GM18508 (cell line): Measurements from ENCODE around the gene PDIA6.
A peak's percentile ranks its signal among the peaks of the same experiment; 100 is the strongest.
"Not testable (repeated sequence)": the region's sequence is repeated elsewhere in the genome, so short reads cannot be mapped to it uniquely, and the experiment has no call there.

Experiments used
- ATAC-seq: cut with Tn5 transposase; IDR thresholded peaks from one replicate; pipeline ENCODE4 v1.9.1; 2021; ENCODE audit warnings: moderate number of reproducible peaks; ENCODE audit not compliant: insufficient read depth, unreplicated experiment

PDIA6 gene

GRCh38 chr2:10813163-10814138, 866 bp upstream of the PDIA6 start:
- not testable (repeated sequence) for ATAC-seq

DNA sequence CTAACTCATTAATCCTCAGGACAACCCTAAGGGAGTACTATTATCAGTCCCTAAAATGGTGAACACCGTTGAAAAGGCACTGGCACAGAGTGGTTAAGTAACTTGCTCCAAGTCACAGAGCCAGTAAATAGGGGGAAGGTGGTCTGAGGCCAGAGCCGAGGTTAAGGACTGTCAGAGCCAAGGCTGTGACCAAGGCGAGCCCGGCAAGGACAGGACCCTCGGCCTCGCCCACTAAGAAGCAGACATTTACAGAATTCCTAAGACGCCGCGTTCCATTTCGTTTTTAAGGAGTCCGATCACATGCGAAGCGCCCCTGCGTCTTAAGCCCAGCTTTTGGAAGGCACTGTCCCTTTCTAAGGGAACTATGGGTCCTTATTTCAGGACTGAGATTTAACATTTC, 1.1 kb downstream of the PDIA6 start:
- ATAC-seq, result no peak

GRCh38 chr2:10810202-10811161, 2.1 kb downstream of the PDIA6 start:
- ATAC-seq, result peak; percentile 32

- ATAC-seq, result no peak
These were observed 6.0 kb downstream of the PDIA6 start for GRCh38 chr2:10806543-10806942.

- not testable (repeated sequence) for ATAC-seq
These were observed 6.6 kb downstream of the PDIA6 start for GRCh38 chr2:10805990-10806389.

DNA sequence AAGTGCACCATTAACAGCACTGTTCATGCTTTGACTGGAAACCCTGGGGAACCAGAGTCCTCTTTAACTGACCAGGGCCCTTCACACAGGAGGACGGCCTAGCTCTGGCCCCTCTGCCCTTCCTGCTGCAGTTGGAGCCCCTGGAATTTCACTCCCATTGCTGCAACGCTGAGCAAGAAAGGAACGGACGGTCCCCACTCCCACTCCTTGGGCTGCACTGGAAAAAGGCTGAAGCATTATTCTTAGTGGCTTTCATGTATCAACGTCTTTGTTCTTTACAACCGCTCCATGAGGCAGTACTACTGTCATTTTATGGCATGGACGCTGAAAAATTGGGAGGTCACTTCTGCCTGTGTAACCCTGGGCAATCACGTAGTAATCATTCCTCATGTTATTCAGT, 9.9 kb downstream of the PDIA6 start:
- no peak for ATAC-seq

DNA sequence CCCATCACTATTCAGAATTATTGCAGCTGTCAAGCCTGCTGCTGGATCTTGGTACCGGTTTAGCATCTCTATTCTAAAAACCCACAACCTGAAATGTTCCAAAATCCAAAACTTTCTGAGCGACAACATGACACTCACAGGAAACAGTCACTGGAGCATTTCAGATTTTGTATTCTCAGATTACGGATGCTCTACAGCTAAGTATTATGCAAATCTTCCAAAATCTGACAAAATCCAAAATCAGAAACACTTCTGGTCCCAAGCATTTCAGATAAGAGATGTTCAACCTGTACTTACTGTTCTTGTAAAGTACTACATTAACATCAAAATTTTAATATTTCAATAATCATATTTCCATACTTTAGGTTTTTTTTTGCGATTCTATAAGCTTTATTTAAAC, 12.4 kb downstream of the PDIA6 start:
- no peak for ATAC-seq

- ATAC-seq, result no peak
These were observed 13.8 kb downstream of the PDIA6 start for GRCh38 chr2:10798783-10799182.

DNA sequence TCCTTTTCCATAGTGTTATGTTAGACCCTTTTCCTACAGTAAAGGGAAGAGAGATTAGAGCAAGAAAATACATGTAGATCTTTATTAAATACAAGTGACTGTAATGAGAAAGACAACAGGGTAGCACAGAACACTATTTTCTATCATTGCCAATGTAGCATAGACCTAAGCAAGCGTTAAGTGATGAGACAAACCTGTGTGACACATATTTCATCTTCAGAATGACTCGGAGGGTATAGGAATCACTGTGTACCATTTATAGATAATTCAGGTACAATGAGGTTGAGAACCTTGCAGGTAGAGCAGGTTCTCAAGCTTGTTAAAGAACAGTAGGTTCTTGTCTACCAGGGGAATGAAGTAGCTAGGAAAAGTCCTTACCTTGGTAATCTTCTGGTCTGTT, 15.9 kb downstream of the PDIA6 start:
- no peak for ATAC-seq

GRCh38 chr2:10795508-10796046, 17.0 kb downstream of the PDIA6 start:
- ATAC-seq, result no peak

DNA sequence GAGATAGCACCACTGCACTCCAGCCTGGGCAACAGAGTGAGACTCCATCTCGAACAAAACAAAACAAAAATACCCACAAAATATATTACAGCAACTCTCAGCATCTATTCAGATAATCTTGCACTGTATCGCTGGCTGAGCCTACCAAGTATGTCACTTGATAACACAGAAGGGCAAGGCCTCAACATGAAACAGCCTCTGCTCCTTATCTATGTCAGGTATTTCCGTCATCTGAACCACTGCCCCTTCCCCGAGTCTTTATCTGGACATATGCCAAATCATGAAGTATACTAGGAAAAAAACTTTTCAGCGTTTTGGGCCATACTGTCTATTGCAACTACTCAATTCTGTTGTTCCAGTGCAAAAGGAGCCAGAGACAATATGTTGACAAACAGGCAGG, 17.7 kb downstream of the PDIA6 start:
- ATAC-seq, result no peak

DNA sequence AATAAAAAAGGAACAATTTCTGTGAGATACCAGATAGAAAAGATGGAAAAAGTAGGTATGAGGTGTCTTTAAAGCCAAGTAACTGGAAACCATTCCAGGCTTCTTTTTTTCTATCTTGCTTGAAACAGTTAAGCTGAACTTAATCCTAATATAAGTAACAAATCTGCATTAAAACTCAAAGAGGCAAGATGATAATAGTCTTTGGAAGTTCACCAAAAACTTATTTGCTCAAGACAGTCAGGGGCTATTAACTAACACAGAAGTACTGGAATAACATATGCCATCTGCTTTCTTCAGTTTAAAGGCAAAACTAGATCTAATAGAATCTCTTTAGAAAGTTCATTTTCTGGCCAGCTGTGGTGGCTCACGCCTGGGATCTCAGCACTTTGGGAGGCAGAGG, 18.8 kb downstream of the PDIA6 start:
- ATAC-seq, result no peak

DNA sequence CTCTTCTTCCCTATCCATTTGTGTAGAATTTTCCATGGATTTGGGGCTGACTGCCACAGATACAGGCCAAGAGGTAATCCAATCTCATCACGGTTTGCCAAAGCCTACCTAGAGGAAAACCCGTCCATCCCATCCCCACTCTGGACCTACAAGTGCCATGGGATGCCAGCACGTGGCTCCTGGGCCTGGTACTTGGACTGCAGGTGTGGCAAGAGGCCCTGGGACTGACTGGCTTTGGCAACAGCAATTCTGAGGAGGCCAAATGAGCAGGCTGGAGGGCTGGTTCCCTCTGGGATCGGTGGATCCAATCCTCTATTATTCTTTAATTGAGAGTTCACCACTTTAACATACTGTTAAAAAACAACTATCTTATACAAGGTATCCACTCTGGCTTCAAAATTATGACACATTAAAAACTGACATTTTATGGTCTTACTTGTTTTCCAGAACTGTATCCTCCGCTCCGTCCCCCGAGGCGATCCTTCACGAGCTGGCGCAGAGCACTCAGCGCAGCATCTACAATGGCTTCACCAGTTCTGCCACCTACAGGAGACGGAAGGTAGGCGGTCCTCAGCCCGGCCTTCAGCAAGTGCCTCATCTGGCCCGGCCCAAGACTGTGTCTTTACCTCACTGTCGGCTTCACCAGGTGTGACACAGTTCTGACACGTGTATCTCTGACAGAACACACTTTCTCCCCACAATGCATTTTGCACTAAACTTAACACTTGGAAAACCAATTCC, 19.8 kb downstream of the PDIA6 start:
- no peak for ATAC-seq

GRCh38 chr2:10792001-10792634, 20.5 kb downstream of the PDIA6 start:
- ATAC-seq, result no peak

DNA sequence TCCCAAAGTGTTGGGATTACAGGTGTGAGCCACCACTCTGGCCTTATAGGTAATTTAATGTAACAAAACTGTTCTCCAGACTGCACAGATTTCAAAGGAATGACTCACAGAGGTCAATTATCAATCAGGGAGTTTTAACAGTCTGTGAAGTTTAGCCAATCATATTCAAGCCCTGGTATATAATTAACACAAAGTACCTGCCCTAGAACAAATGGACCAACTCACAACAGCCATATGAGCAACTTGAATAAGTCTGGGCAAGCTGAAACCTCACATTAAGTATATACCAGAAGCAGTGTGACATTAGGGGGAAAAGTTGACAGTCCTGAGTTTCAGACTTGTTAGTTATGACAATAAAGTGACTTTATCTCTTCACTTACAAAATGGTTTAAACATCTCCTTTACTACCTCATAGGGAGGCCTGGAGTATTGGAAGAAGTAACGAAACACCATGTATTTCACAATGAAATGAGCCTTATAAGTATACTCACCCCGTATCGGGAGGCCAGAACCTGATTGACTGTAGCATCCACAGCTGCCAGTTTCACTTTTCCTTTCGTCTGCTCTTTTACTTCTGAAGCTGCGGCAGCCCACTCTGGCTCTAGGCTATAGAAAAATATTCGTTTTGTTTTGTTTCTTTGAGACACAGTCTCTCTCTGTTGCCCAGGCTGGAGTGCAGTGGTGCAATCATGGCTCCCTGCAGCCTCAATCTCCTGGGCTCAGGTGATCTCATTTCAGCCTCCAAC, 22.2 kb downstream of the PDIA6 start:
- no peak for ATAC-seq

DNA sequence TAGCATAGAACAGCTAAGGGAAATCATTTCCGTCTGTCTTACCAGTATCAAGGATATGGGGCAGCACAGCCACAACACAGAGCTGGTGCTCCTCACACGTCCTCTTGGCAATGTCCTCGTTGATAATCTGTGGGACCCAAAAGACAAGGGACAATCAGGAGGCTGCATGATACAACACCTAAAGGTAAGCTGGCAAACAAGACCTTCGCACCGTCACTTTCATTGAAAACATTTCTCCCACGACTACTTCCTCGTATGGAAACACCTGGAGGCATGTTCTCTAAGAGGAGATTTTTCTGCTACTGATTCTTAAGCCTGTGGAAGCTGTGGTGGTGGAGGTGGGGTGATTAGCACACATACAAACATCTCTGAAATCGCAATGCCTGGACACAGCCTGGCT, 23.7 kb downstream of the PDIA6 start:
- ATAC-seq, result no peak

GRCh38 chr2:10787176-10787968, 25.2 kb downstream of the PDIA6 start:
- no peak for ATAC-seq
